SH-SY5Y (cell line): ENCODE data around the gene CDKN1C.

Experiments
- GATA2 ChIP-seq: IDR thresholded peaks from 2 replicates; pipeline ENCODE4 v1.6.1; 2011; ENCODE audit warnings: mild to moderate bottlenecking, low read depth, low read length
- GATA3 ChIP-seq: IDR thresholded peaks from 2 replicates; pipeline ENCODE4 v1.6.1; 2011; ENCODE audit warnings: low read depth, mild to moderate bottlenecking, low read length, moderate library complexity

DNA sequence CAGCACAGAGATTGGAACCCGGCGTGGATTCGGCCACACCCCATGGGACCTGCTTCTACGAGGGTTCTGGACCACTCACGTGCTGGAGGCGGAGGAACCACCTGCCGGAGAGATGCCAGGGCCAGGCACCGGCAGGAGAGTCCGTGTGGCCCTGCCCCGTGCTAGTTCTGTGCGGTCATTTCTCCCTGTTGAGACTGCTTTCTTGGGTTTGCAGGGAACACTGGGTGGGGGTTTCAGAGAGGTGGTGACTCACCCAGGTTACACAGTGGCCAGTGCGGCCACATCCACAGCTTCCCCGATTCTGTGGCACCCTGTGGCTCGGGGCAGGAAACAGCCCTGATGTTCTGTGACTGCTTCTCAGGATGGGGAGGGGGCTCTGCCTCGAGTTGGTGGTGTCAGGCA lies 47.3 kb upstream of the CDKN1C start:
- TF ChIP-seq GATA3 (no peak), GATA2 (no peak)
